ELF-1 (cell line): ENCODE measurements around the gene RAD51C.
A peak's percentile ranks its signal among the peaks of the same experiment; 100 is the strongest.
"Not testable (repeated sequence)": the region's sequence is repeated elsewhere in the genome, so short reads cannot be mapped to it uniquely, and the experiment has no call there.

Experiments
- DNase-seq: peaks from one replicate; pipeline ENCODE4 v3.0.0-alpha.2; 2016; ENCODE audit warnings: low read depth, low spot score

Gene RAD51C

GRCh38 chr17:58734811-58735210 is 42.4 kb downstream of the RAD51C start:
- no peak for DNase-seq

GRCh38 chr17:58741121-58741625 is 48.8 kb downstream of the RAD51C start:
- no peak for DNase-seq

GRCh38 chr17:58747674-58748073 is 55.3 kb downstream of the RAD51C start:
- no peak for DNase-seq

- not testable (repeated sequence) for DNase-seq
Observed at GRCh38 chr17:58749627-58750026, 57.2 kb downstream of the RAD51C start.

- no peak for DNase-seq
Observed at GRCh38 chr17:58753026-58753425, 60.6 kb downstream of the RAD51C start.

GRCh38 chr17:58755269-58755576 is 62.8 kb downstream of the RAD51C start:
- DNase-seq = no peak

- peak; percentile 96 for DNase-seq
Observed at GRCh38 chr17:58755577-58756245, 63.3 kb downstream of the RAD51C start, which contains the start of gene PPM1E. PPM1E (plus strand) TSS chr17:58755854.

GRCh38 chr17:58756246-58757161 is 64.1 kb downstream of the RAD51C start:
- DNase-seq = peak; percentile 29

- DNase-seq = no peak
Observed at GRCh38 chr17:58757162-58757613, 64.8 kb downstream of the RAD51C start.

GRCh38 chr17:58758890-58759289 is 66.5 kb downstream of the RAD51C start:
- DNase-seq = no peak

GRCh38 chr17:58759522-58759921 is 67.1 kb downstream of the RAD51C start:
- DNase-seq = no peak

- DNase-seq = no peak
Observed at GRCh38 chr17:58760248-58760647, 67.8 kb downstream of the RAD51C start.

- no peak for DNase-seq
Observed at GRCh38 chr17:58763263-58763662, 70.9 kb downstream of the RAD51C start.

GRCh38 chr17:58764373-58764772 is 72.0 kb downstream of the RAD51C start:
- no peak for DNase-seq

GRCh38 chr17:58778482-58778881 is 86.1 kb downstream of the RAD51C start:
- not testable (repeated sequence) for DNase-seq

- no peak for DNase-seq
Observed at GRCh38 chr17:58779446-58779845, 87.0 kb downstream of the RAD51C start.

- DNase-seq = no peak
Observed at GRCh38 chr17:58783380-58783779, 91.0 kb downstream of the RAD51C start.

- no peak for DNase-seq
Observed at GRCh38 chr17:58785097-58785496, 92.7 kb downstream of the RAD51C start.
